ENCODE results near the gene SMKR1.

The SMKR1 gene

DNA sequence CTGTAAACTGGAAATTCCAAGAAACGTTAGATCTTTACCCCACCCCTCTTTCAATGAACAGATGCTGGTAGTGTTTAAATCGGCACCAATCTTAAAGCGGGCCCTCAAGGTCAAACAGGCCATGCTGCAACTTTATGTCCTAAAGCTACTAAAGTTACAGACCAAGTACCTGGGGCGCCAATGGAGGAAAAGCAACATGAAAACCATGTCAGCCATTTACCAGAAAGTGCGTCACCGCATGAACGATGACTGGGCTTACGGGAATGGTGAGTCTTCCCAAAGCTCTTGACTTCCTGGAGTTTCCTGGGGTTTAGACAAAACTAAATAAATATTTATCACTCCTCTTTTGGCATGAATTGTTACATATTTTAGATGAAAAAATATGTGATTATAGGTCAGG lies 19.6 kb upstream of the SMKR1 start:
- no peak for DNase-seq (ENCODE audit: extremely low read depth, low read depth)
- TF ChIP-seq, protein P1, sequence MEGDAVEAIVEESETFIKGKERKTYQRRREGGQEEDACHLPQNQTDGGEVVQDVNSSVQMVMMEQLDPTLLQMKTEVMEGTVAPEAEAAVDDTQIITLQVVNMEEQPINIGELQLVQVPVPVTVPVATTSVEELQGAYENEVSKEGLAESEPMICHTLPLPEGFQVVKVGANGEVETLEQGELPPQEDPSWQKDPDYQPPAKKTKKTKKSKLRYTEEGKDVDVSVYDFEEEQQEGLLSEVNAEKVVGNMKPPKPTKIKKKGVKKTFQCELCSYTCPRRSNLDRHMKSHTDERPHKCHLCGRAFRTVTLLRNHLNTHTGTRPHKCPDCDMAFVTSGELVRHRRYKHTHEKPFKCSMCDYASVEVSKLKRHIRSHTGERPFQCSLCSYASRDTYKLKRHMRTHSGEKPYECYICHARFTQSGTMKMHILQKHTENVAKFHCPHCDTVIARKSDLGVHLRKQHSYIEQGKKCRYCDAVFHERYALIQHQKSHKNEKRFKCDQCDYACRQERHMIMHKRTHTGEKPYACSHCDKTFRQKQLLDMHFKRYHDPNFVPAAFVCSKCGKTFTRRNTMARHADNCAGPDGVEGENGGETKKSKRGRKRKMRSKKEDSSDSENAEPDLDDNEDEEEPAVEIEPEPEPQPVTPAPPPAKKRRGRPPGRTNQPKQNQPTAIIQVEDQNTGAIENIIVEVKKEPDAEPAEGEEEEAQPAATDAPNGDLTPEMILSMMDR (IDR thresholded peaks at IDR 0.05; ENCODE audit: low read depth, low read length), result no peak

- DNase-seq (ENCODE audit: extremely low read depth, low read depth), result peak; percentile 63
- TF ChIP-seq, protein P1 (IDR thresholded peaks at IDR 0.05; ENCODE audit: low read depth, low read length), result no peak
These were observed 12.8 kb upstream of the SMKR1 start for GRCh38 chr7:129489491-129489890.

DNA sequence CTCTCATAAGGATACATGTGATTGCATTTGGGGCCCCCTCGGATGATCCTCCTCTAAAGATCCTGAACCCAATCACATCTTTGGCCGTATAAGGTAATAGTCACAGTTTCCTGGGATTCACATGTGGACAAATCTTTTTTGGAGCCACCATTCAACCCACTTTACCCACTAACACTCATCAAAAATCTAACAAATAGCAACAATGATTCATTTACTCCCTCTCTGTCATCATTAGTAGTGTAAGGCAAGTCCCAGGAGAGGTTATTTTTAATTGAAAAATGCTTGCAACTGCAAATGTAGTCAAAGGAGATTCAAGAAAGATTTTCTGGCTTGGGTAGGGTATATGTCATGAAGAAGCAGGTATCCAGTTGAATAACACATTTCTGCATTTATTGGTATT lies 9.9 kb upstream of the SMKR1 start:
- TF ChIP-seq, protein P1 (IDR thresholded peaks at IDR 0.05; ENCODE audit: low read depth, low read length), result no peak
- no peak for DNase-seq (ENCODE audit: extremely low read depth, low read depth)

GRCh38 chr7:129493555-129493954 lies 8.8 kb upstream of the SMKR1 start:
- TF ChIP-seq, protein P1 (IDR thresholded peaks at IDR 0.05; ENCODE audit: low read depth, low read length), result peak; percentile 18
- no peak for DNase-seq (ENCODE audit: extremely low read depth, low read depth)

- peak; percentile 78 for DNase-seq (ENCODE audit: extremely low read depth, low read depth)
These were observed 8.3 kb upstream of the SMKR1 start for GRCh38 chr7:129494041-129494440.

DNA sequence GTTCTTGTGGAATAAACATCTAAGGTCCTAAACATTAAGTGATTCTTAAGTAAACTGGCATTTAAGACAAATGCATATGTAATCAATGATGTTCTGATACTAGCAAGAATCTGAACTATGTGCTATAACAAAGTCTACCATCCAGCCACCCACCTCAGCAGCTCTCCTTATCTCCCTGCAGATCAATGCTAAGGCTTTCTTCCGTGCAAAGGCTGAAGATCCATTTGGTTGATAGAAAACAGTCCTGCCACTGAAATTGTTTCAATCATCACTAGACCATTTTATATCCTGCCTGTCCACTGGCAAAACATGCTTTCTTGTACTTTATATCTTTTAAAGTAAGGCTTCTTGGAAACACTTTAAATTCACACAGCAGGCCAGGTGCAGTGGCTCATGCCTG lies 6.3 kb upstream of the SMKR1 start:
- TF ChIP-seq, protein P1 (IDR thresholded peaks at IDR 0.05; ENCODE audit: low read depth, low read length), result no peak
- DNase-seq (ENCODE audit: extremely low read depth, low read depth), result no peak

More at GRCh38 chr7:129494041-129494440, 8.3 kb upstream of the SMKR1 start:
- TF ChIP-seq, protein P1 (IDR thresholded peaks at IDR 0.05; ENCODE audit: low read depth, low read length), result no peak

DNA sequence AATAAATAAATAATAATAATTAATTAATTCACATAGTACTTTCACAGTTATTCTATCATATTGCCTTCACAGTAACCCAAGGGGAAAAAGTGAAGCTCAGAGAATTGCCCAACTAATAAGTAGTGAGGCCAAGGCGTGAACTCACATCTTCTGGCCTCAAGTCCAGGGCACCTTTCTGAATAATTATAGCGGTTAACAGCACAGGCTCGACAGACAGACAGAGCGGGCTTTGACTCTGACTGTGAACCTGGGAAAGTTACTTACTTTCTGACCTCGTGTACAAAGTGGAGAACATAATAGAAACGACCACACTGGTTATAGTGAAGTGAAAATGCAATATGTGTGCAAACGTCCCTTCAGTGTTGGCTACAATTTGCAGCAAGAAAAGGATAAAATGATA lies 5.7 kb upstream of the SMKR1 start:
- TF ChIP-seq, protein P1 (IDR thresholded peaks at IDR 0.05; ENCODE audit: low read depth, low read length), result no peak
- no peak for DNase-seq (ENCODE audit: extremely low read depth, low read depth)
